NCI-H2107 treated with DMSO at 0.1 percent for 48 hours (cell line): ENCODE results near the gene FYB2.

Source experiments
- DNase-seq: peaks from one replicate; lab custom pipeline; 2025; ENCODE audit not compliant: unreplicated experiment; lab: John Stamatoyannopoulos, UW

FYB2 gene

DNA sequence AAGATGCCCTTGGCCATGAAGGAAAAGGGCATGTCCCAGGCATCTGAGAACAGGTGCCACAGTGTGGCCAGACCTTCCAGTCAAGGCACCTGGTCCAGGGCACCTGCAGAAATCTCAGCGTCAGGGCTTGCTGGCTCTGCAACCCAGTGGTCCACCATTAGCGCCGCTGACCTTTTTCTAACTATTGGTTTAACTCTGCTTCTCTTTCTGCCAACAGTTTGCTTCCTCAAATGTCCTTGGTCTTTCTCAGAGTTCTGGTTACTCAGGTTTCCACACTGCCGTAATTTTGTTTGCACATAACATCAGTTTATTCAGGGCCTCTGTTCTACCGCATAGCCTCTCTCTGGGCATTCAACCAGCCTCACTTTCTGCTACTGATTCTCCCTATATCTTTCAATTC is 16.5 kb upstream of the FYB2 start:
- DNase-seq: no peak

DNA sequence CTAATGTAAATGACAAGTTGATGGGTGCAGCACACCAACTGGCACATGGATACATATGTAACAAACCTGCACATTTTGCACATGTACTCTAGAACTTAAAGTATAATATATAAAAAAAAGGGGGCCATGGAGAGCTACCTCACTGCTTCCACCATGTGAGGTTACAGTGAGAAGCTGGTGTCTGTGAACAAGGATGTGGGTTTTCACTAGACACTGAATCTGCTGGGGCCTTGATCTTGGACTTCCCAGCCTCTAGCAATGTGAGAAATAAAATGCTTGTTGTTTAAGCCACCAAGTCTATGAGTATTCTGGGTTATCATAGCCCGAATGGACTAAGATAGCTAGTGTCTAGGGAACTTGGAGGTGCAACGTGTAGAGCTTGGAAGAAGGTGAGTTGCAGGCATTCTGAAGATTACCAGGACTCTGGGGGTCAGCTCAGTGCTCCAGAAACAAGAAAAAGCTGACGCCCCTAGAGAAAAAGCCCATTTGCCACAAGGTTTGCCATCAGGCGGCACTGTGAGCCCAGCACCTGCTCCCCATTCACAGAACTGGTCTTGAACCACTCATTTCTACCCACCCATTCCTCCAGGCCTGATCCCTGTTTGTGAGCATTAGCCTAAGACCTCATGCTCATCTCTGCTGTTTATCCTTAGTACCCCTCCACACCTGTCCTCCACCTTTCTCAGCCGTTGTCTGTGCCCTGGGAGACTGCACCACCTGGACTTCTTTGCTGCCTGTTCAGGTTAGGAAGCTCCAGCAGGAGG is 15.1 kb upstream of the FYB2 start:
- no peak for DNase-seq

DNA sequence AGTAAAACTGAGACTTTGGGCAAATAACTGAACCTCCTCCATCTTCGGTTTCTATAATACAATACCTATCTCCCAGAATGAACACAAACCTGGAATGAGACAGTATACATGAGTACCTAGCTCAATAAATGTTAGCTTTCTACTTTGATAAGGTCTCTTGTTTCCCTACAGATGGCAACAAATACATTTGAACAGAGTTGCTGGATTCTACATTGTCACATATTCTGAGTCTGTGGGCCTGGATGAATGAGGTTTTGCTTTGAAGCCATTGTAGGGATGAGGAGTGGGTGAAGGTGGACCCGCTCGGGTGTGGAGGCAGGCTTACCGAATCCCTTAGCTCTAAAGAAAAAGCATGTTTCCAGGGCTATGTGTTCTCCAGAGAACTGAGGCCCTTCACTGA is 13.9 kb upstream of the FYB2 start:
- DNase-seq: no peak

DNA sequence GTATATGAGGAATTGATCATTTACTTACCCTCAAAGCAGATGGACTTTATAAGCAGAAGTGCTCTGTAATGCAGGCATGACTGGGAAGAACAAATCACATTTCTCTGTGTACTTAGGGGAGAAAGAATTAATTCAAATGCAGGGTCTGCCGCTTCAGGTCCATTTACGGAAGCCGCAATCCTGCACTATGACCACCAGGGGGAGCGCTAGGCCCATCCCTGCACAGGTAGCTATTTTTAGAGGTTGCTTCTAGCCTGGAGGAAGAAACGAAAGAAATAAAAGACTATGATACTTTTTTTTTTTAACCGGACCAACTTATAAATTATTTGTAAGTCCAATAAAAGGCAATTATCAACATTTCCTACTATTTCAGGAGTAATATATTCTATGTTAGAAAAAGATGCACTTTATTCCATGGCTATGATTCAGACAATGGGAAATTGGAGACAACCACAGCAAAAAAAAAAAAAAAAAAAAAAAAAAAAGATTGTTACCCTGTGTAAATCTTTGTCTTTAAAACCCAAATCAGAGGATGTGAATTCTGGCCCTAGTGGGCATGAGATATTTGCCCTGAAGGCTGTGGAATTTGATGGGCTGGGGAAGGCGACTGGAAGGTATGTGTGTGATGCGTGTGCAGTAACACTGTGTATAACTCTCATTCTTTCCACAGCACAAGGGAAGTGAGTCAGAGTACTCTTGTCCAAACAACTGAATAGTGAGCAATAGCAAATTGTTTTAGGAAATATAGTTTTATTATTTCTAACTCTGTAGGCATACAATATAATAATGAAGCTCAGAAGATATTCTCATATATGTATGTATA is 12.9 kb upstream of the FYB2 start:
- peak; percentile 76 for DNase-seq

DNA sequence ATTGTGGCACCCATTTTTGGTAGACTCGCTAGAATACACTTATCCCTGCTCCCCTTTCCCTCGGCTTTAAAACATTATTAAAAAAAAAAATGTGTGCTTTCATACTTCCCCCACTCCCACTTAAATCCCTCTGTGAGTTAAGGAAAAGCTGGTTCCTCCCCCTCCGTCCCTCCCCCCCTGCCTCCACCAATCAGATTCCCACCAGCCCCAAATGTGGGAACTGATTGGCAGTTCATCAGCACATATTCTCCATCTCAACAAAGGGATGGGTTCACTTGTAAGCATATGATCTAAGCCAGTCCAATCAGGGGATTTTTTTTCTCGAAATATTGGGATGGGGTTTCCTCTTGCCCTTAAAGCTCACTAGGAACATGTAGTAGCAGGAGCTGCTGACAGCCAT is 10.8 kb upstream of the FYB2 start:
- DNase-seq: no peak

DNA sequence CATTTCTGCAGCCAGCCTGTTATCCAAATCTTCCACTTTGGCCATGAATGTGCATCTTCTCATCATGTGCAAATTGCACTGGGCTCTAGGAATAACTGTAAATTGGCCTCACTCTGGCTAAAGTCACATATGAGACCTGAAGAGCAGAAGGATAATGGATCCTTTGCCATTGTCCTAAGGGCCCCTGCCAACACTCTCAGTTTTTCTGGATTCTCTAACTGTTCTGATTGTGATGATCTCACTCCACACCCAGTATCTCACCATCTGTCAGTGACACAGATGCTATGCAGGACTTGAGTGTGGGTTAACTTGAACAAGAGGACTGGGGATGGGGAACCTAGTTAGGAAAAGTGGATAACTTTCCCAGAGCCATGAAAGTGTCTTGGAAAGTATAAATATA is 8.5 kb upstream of the FYB2 start:
- no peak for DNase-seq

DNA sequence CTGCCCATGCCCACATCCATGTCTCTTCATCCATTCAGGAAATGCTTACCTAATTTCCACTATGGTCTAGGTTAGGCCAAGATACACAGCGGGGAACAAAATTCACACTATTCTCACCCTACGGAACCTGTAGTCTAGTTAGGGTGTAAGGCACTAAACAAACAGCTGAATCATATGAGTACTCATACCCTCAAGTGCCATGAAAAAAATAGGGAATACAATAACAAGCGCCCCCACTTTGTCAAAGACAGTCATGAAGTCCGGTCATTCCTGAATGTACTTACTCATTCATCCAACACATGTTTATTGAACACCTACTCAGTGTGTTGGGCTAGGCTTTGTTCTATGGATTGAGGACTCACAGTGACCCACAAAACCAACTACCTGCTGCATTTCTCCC is 6.2 kb upstream of the FYB2 start:
- DNase-seq: no peak

DNA sequence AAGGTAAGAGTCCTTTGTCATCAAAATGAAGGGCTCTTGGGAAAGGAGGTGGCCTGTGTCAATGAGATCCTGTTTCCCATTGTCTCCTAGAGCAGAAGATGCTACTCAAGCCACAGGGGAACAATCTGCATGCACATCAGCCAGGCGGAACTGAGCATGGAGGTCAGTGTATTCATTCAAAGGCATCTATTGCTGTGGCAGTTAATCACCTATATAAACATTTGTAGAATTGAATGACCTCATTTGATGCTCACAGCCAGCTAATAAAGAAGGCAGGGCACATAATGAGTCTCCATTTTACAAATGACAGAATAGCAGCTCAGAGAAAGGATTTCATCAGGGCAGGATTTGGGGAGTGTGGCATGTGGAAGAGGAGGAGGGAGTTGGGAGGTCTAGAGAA is 5.7 kb upstream of the FYB2 start:
- DNase-seq: peak; percentile 46

DNA sequence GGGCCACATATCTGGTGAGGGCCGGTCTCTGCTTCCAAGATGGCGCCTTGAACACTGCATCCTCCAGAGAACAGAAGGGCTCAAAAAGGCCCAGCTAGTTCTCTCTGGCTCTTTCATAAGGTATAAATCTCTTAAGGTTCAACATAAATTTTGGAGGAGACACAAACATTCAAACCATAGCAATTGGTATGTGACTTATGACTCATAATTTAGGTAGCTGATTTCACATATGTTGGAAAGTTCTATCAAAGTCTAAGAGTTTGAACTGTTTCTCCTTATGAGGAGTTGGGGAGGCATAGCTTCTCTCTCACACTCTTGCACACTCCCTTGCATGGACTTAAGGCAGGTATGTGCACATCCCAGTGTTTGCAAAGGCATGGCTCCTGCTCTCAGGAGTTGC is 5.1 kb upstream of the FYB2 start:
- DNase-seq: no peak

DNA sequence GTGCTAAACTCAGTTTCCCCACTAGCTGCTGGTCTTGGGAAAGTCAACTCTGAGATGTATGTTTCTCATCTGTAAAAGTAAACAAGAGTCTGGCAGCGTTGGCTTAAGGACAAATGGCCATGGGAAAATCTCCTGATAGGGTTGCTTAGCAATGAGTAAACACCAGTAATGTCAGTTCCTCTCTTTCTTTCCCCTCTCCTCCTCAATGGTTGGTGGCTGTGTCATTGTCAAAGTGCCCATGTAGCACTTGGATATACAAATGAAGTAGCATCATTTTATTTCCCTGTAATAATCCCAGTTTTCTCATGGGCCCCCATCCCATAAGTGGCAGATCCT is 2.2 kb upstream of the FYB2 start:
- no peak for DNase-seq

DNA sequence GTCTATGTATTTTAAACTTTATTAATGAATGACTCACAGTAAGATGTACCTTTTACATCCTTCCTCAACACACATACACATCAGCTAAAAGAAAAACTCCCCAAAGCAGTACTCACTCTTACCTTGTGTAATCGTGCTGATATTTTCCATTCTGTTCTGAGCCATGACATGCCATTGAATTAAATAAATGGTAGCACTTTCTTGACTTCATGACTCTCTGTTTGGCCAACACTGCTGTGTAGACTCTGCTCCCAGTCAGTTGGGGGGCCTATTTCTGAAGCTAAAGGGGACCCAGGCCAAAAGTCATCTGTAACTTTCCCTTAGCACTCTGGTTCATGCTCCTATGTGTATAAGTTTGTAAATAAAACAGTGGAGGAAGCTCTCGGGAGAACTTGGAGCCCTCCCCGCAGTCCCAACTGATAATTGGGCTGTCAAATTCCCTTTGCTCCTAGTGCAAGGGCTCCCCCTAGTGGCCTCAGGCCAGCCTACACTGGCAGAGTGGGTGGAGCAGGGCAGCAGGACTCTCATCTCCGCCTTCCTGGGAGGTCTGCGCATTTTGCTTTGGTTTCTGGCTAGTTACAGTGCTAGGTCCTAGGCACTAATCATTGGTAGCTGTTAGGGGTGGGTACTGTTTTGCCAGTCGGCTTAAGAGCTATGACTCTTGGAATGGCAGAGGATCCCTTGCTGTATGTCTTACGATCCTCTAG is 1.7 kb upstream of the FYB2 start:
- peak; percentile 77 for DNase-seq

DNA sequence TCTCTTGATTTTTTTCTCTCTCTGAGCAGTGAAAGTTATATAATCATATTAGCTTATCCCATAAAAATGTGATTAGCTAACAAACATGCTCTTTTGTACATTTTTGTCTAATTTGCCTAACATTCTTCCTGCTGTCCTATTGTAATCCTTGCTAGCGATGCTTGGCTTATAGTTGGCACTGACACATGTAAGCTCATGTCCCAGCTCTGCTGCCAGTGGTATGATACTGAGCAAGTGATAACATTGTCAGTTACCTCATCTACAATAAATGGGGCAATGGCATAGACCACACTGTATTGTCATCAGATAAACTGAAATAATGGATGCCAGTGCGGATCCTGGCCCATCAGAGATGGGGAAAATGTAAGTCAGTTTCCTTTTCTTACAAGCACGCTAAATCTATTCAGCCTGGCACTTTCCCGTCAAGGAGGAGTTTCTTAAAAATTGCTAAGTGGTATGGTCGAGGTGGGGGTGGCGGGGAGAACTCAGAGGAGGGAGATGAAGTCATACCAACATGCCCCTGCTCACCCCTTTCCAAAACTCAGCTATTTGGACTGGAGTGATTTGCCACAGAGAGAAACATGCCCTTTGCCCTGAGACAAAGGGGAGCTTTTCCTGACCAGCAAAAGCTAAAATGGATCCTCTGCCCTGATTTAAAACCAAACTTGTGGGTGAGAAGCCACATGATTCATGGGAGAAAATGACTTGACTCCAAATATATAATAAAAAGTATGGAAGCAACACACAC is 1.3 kb downstream of the FYB2 start:
- DNase-seq: no peak

DNA sequence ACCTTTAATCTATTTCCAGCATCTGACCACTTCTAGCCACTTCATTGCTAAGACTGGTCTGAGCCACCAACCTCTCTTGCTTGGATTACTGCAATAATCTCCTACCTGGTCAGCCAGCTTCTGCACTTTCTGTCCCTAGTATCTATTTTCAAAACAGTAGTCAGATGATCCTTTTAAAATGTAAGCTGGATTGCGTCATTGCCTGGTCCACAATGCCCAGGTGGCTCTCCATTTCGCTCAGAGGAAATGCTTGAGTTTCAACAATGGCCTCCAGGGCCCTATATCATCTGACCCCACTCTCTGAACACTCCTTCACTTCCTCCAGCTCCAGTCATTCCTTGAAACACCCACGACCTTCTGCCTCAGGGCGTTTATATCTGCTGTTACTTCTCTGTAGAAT is 2.3 kb downstream of the FYB2 start:
- peak; percentile 56 for DNase-seq

DNA sequence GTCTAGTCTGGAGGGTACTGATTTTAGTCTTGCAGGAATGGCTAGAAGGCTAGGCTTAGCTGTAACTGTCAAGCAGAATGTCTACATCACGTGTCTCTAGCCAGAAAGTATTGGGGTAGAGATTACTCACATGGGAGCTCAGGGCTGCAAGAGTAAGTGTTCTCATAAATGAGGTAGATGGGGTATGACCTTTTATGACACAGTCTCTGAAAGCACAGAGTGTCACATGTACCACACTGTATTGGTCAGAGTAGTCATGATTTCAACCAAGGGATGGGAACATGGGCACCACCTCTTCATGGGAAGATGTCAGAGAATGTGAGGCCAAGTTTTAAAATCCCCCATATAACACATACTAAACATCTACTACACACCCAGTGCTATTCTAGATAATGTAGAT is 2.9 kb downstream of the FYB2 start:
- no peak for DNase-seq

DNA sequence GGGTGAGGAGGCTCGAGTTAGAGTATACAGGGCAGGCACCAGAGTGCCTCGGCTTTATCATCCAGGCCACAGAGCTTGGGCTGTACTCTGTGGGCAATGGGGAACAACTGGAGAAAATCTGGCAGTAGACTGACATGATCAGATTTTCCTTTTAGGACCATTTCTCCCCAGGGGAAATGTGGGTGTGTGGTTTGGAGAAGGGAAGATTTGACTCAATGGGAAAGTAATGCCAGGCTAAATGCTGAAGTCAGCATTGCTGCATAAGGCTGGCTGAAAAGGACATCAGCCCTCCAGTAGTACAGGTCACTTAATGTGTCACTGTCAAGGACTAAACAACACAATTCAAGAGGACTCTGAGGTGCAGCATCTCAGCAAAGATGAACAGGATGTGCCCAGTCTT is 5.0 kb downstream of the FYB2 start:
- no peak for DNase-seq

DNA sequence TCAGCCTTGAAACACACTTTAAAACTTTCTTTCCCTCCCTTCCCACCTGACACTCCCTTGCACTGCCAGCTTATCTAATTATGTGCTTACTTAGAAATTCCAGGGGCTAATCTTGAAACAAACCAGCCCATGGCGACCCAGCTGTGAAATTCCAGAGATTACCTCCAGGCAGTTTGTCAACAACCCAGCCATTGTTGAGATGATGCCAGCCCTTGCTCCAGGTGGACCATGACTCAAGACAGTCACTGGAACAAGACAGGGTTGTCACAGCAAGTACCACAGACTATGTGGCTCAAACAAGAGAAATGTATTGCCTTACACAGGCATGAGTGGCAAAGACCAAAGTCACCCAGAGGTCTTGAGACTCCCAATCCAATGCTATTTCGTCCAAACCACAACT is 7.9 kb downstream of the FYB2 start:
- DNase-seq: no peak

DNA sequence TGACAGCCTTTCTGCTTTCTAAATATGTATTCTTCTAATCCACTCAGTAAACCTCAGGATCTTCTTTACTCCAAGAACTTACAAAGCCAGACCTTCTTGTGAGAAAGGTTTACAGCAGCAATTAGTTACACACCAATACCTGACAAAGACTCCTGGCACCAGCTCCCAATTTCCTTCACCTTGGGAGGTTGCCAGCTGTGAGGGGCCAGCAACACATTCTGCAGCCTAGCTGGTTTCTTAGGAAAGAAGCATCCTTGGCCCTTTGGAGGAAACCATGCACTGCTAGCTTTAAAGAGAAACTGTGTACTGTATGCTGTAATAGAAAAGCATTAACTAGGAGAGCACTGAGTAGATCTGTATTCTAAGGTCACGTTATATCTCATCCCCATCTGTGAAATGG is 10.8 kb downstream of the FYB2 start:
- no peak for DNase-seq

DNA sequence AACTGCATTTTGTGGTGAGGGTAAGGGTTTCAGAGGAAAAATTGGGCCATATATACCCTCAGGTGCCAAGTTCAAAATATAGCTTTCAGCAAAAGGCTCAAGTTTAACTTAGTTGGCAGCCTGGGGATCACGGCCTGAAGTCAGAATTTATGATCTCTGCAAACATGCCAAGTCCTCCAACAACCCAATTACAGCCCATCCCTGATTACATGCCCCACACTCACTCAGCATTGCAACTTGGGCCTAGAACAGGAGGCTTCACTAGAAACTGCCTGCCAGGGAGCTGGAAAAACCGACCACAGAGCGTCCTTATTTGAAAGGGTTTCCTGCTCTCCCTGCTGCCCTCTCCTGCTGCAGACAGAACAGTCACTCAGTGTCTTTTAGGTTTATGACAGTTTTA is 12.4 kb downstream of the FYB2 start:
- no peak for DNase-seq

DNA sequence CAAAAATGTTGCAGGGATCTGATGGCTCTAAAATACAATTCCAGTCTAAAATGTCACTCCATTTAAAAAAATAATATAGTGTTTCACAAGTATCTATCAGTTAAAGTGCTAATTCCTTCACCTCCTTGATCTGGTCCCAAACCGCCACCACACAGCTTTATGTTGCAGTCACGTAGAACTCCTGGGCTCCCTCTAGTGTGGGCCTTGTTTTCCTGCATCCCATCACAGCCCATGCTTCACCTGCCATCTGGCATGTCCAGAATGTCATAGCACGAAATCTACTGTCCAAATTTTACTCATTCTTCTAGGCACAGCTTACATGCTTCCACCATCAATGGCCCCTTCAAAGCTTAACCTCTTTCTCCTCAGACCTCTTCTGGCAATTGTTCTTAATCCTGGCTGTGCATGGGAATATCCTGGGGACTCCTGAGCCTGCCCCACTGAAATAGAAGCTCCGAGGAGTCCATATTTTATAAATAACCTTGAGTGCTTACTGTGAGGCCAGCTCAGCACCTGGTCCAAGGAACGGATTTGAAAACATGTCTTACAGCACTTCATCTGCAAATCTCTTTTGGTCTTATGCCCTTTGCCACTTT is 15.5 kb downstream of the FYB2 start:
- peak; percentile 35 for DNase-seq

DNA sequence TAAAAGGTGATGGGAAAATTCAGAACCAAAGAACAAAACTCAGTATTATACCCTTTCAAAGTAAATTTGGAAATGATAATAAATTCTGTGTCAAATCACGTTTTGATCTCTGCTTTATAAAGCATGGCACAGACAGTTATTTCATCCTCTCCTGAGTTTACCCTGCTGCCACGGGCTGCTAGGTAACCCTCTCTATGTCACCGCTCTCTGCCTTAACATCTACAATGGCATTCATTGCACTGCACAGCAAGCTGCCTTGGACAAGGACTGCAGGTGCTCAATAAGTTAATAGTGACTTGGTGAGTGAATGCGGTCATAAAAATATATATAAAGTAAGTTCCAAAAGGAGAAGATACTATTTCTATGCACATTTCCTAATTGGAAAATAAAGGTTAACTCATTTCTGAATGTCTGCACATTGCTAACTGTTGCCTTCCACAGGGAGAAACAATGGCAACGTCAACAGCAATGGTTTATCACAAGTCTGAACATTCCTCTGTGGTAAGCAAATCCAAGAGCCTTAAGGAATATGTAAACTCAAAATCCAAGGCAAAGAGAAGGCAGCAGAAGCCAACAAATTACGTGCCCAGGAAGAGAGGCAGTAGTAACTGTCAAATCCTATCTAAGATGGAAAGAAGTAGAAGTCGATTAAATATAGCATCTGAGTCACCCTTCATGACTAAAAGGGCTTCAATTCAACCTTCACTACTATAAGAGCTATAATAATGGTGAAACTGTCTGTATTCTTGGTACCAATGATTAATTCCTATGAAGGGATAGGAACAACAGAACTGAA is 19.4 kb downstream of the FYB2 start:
- DNase-seq: no peak
